ENCODE data around the gene ZSWIM9. TPM values are rescaled to one million over a fixed set of nuclear protein-coding genes. Genes with fewer than 3 reads are reported as not detected.
"Not testable (repeated sequence)": the region's sequence is repeated elsewhere in the genome, so short reads cannot be mapped to it uniquely, and the experiment has no call there.

ZSWIM9 gene
- total and polyA plus RNA-seq, 4 donors = 0.25 to 2.5 (median 1.6) TPM

GRCh38 chr19:48220784-48221183 lies 50.3 kb downstream of the ZSWIM9 start:
- WGBS = 96% methylated on average over 3 of the region's 3 CpGs
- not testable (repeated sequence) for H3K27ac ChIP-seq (ENCODE audit: low read depth in 1 of 2, low read length in 2 of 2); DNase-seq (ENCODE audit: low spot score); H3K9me3 ChIP-seq (ENCODE audit: control insufficient read depth in 4 of 4, low read length in 3 of 4); H3K4me3 ChIP-seq (ENCODE audit: low read depth in 1 of 3, low read length in 3 of 3); H3K27me3 ChIP-seq (ENCODE audit: control insufficient read depth in 4 of 4, insufficient read depth in 4 of 4, low read length in 3 of 4); H3K4me1 ChIP-seq (ENCODE audit: control insufficient read depth in 4 of 4, insufficient read depth in 4 of 4, low read length in 3 of 4); H3K9ac ChIP-seq (ENCODE audit: low read depth in 1 of 2, low read length in 2 of 2)
- peaks cover 1 to 18% (median 9%) of the 10 kb centered on the region in 4 donors for H3K36me3 ChIP-seq (ENCODE audit: control insufficient read depth in 4 of 4, insufficient read depth in 3 of 4, low read depth in 1 of 4, low read length in 3 of 4)

GRCh38 chr19:48221628-48222027 lies 51.1 kb downstream of the ZSWIM9 start:
- Histone ChIP-seq H3K27ac (ENCODE audit: low read depth in 1 of 2, low read length in 2 of 2) (no peak overlapping the region), H3K9ac (ENCODE audit: low read depth in 1 of 2, low read length in 2 of 2) (no peak overlapping the region), H3K4me1 (ENCODE audit: control insufficient read depth in 4 of 4, insufficient read depth in 4 of 4, low read length in 3 of 4) (no peaks in the 10 kb centered on the region), H3K27me3 (ENCODE audit: control insufficient read depth in 4 of 4, insufficient read depth in 4 of 4, low read length in 3 of 4) (no peaks in the 10 kb centered on the region), H3K36me3 (ENCODE audit: control insufficient read depth in 4 of 4, insufficient read depth in 3 of 4, low read depth in 1 of 4, low read length in 3 of 4) (peaks cover 1 to 14% (median 9%) of the 10 kb centered on the region in 4 donors), H3K9me3 (ENCODE audit: control insufficient read depth in 4 of 4, low read length in 3 of 4) (no peaks in the 10 kb centered on the region), H3K4me3 (ENCODE audit: low read depth in 1 of 3, low read length in 3 of 3) (no peak overlapping the region)
- DNase-seq (ENCODE audit: low spot score) = no peak
- TF ChIP-seq HNF4G (IDR thresholded peaks at IDR 0.05) = no peak
- no peak for TF ChIP-seq YY1 (IDR thresholded peaks at IDR 0.05)
- TF ChIP-seq ZBTB33 (IDR thresholded peaks at IDR 0.05) = no peak
- TF ChIP-seq JUND (IDR thresholded peaks at IDR 0.05) = no peak
- TF ChIP-seq CTCF (IDR thresholded peaks at IDR 0.05; ENCODE audit: low read depth, low read length, missing input control) = no peak
- TF ChIP-seq NR2F2 (IDR thresholded peaks at IDR 0.05) = no peak
- TF ChIP-seq RAD21 (IDR thresholded peaks at IDR 0.05) = no peak
- no peak for TF ChIP-seq MAX (IDR thresholded peaks at IDR 0.05)
- TF ChIP-seq HNF4A (conservative IDR thresholded peaks at IDR 0.05) = no peak
- TF ChIP-seq RXRA (IDR thresholded peaks at IDR 0.05) = no peak
- WGBS = 98% methylated on average over 5 of the region's 5 CpGs

GRCh38 chr19:48230555-48231129 lies 60.2 kb downstream of the ZSWIM9 start:
- no peaks in the 10 kb centered on the region for H3K4me1 ChIP-seq (ENCODE audit: control insufficient read depth in 4 of 4, insufficient read depth in 4 of 4, low read length in 3 of 4)
- TF ChIP-seq FOXA2 (IDR thresholded peaks at IDR 0.05) (no peak), YY1 (IDR thresholded peaks at IDR 0.05) (no peak)
- no peaks in the 10 kb centered on the region for H3K9me3 ChIP-seq (ENCODE audit: control insufficient read depth in 4 of 4, low read length in 3 of 4)
- no peak overlapping the region for H3K27ac ChIP-seq (ENCODE audit: low read depth in 1 of 2, low read length in 2 of 2)
- no peak overlapping the region for H3K9ac ChIP-seq (ENCODE audit: low read depth in 1 of 2, low read length in 2 of 2)
- H3K4me3 ChIP-seq (ENCODE audit: low read depth in 1 of 3, low read length in 3 of 3) = no peak overlapping the region
- DNase-seq (ENCODE audit: low spot score) = no peak
- no peaks in the 10 kb centered on the region for H3K27me3 ChIP-seq (ENCODE audit: control insufficient read depth in 4 of 4, insufficient read depth in 4 of 4, low read length in 3 of 4)
- H3K36me3 ChIP-seq (ENCODE audit: control insufficient read depth in 4 of 4, insufficient read depth in 3 of 4, low read depth in 1 of 4, low read length in 3 of 4) = peaks cover 5 to 52% (median 29%) of the 10 kb centered on the region in 4 donors
- 91% methylated on average over 19 of the region's 19 CpGs for WGBS

Measured in liver (tissue), 9 donors.